HG03097 (cell line): ENCODE data around the gene GBF1.
A peak's percentile ranks its signal among the peaks of the same experiment; 100 is the strongest.

Experiments
- ATAC-seq: cut with Tn5 transposase; IDR thresholded peaks from one replicate; pipeline ENCODE4 v1.9.1; 2021; ENCODE audit not compliant: unreplicated experiment, low FRiP score

The GBF1 gene

GRCh38 chr10:102418622-102419268, 173.4 kb downstream of the GBF1 start, which contains the start of gene PSD:
Gene PSD, minus strand, starts transcription at chr10:102418785. Its CDS starts 1,747 bp downstream, at chr10:102417038.
- ATAC-seq = no peak

- no peak for ATAC-seq
Observed at GRCh38 chr10:102419269-102420180, 174.2 kb downstream of the GBF1 start.

- no peak for ATAC-seq
Observed at GRCh38 chr10:102420181-102420713, 174.9 kb downstream of the GBF1 start.

- ATAC-seq = peak; percentile 61
Observed at GRCh38 chr10:102420714-102421506, 175.6 kb downstream of the GBF1 start, which contains the start of gene FBXL15. Gene FBXL15, plus strand, starts transcription at chr10:102420836. Its CDS starts 294 bp downstream, at chr10:102421130.

DNA sequence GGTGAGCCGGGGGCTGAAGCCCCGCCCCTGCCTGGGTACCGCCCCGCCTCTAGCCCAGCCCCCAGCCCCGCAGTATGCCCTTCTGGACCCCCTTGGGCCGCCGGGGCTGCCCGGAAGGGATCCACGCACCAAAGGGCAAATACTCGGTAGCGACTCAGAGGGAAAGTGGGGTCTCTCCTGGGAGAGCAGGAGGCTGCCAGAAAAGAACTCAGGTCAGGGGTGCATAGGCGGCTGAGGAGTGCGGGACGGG, 176.1 kb downstream of the GBF1 start:
- peak; percentile 2 for ATAC-seq

GRCh38 chr10:102421757-102422512, 176.6 kb downstream of the GBF1 start:
- ATAC-seq = no peak

DNA sequence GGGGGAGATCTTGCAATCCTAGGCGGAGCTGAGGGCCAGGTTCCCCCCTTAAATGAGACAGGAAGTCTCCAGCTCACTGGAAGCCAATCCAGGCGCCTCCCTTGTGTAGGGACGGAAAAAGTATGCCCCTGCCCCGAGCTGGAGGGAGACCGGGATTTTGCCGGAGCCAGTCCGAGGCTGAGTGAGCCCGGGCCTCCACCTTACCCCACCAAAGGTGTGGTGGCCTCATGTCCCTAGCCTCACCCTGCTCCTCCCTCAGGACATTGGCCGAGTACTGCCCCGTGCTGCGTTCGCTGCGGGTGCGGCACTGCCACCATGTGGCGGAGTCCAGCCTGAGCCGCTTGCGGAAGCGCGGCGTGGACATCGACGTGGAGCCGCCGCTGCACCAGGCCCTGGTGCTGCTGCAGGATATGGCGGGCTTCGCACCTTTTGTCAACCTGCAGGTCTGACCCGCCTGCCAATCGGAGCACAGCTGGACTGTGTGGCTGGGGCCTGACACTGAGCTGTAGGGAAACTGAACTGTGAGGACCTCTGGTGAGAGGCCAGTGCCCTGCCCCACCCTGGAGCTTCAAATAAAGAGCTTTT, 177.3 kb downstream of the GBF1 start:
- no peak for ATAC-seq

- no peak for ATAC-seq
Observed at GRCh38 chr10:102423372-102423968, 178.1 kb downstream of the GBF1 start.

DNA sequence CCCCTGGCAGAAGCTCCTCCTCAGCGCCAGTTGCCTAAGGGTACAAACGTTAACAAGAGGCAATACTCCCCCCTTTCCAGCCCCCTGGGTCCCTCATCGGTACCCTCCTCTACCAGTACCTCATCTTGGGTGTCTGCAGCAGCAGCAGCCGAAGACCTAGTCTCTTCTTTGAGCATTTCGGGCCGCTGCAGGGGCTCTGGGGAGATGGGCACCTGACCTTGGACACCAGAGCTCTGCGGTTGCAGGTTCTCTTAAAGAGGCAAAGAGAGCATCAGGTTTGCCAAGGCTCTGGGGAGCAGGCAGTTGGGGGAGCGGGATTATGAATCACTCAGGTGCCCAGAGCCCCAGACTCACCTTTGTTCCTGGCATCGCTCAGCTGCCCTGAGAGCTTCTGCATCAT, 178.8 kb downstream of the GBF1 start:
- ATAC-seq = no peak

DNA sequence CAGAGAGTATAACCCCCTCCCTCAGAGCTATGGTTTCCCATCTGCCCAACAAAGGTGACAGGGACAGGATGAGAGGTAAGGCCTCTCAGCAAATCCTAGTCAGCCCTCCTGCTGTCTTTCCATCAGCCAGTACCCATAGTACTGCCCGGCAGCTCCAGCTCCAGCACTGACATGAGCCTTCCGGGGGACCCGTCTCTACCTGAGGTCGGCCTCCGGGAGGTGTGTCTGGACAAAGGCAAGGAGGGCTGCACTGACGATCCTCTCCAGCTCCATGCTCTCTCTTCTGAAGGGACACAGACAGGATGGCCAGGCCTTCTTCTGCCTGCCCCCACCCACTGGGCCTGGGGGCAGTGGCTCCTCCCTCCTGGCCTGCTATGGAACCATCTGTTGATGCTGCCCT, 179.6 kb downstream of the GBF1 start:
- ATAC-seq = no peak

- ATAC-seq = no peak
Observed at GRCh38 chr10:102425444-102425843, 180.1 kb downstream of the GBF1 start.

DNA sequence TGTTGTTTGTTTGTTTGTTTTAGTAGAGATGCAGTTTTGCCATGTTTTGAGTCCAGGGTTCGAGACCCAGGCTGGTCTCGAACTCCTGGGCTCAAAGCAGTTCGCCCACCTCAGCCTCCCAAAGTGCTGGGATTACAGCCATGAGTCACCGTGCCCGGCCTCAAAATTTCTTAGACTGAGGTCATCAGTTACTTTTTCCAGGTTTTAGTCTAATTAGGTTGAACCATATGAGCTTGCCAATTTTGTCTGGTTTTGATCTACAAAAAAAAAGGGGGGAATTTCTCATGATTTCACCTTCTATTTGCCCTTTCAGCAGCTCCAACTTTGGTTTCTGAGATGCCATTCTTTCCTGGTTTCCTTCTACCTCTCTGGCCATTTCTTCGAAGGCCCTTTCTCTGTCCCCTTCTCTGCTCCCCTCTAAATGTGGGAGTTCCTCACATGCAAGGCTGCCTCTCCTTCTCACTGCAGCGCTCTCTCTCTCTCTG, 181.5 kb downstream of the GBF1 start:
- no peak for ATAC-seq

GRCh38 chr10:102429468-102429867, 184.1 kb downstream of the GBF1 start:
- no peak for ATAC-seq

- ATAC-seq = no peak
Observed at GRCh38 chr10:102431452-102432124, 186.3 kb downstream of the GBF1 start.
